HG03039 (cell line): Measurements from ENCODE around the gene BATF.

Experiments used
- ATAC-seq: cut with Tn5 transposase; IDR thresholded peaks from one replicate; pipeline ENCODE4 v1.9.1; 2021; ENCODE audit warnings: mild to moderate bottlenecking, moderate library complexity; ENCODE audit not compliant: unreplicated experiment

The BATF gene

DNA sequence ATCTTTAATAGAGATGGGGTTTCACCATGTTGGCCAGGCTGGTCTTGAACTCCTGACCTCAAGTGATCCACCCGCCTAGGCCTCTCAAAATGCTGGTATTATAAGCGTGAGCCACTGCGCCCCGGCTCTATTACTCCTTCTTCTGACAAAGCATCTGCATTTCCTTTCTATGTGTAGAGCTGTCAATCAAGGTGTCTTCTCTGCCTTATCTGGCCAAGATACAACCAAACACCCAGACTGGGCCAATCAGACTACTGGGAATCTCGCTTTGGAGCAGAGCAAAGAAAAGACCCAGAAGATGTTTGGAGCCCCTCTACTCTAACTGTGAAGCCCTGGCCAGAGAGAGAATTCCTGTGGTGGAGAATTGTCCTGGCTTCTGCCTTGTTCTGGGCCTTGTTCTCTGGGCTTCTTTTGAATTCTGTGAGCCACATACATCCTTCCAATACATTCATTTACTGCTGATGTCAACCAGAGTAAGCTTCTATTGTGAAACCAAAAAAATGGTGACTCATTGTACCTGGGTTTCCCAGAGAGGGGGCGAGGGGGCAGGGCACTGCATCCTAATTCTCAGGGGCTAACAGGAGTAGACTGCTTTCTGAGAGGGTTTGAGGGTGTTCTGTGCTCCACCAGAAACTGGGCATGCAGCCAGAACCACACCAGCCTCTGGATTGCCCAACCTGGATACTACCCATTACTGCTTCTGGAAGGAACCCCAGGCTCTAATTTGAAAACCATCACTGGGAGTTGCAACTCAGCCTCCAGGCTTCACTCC lies 37.4 kb downstream of the BATF start:
- no peak for ATAC-seq

- ATAC-seq: peak; percentile 43
Observed at GRCh38 chr14:75561013-75561432, 38.8 kb downstream of the BATF start.

DNA sequence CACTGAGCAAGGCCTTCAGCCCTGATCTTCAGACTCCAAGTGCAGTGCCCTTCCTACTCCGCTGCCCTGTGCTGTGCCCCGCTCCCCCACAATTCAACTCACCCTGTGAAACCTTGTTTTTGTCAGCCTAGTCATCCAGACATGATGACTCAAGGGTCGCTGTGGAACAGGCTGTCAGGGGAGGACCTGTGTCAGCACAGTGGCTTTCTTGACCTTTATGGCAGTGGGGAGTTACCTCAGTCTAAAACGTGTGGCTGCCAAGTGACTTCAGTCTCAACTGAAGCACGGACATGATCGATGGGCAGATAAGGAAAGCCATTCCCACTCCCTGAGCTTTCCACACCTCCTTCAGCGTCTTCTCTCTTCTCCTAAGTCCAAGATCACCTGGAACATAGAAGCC lies 39.8 kb downstream of the BATF start:
- ATAC-seq: no peak

- ATAC-seq: no peak
Observed at GRCh38 chr14:75562489-75562888, 40.2 kb downstream of the BATF start.

DNA sequence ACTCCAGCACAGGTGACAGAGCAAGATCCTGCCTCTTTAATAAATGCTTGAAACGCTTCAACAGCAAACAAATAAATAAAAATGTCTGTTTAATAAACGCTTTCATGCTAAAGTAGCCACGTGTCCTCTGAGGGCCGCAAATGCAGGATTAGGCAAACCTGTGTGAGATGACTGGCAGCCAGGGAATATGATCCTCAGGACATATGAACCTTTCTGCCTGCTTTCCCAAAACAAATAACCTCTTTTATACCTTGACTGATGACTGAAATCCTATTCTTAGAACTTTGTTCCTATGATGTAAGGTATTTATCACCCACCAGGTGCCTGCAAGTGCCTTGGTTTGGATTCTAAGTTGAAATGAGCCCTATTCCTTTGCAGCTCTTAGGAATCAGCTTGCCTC lies 41.7 kb downstream of the BATF start:
- ATAC-seq: no peak

DNA sequence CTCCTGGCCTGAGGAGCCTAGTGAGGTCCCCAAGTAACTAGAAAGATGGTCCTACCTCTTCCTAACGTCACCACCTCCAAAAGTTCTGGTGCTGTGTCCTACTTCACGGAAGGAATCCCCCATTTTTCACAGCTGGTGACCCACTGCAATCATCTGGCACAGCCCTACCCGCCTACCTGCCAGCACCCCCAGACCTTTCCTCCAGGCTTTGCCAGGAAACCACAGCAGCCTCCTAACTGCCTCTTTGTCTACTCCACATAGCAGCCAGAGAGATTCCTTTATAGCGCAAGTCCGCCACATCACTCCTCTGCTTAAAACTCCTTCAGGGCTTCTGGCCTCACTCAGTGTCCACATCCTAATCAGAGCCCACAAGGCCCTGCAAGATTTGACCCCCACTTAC lies 42.8 kb downstream of the BATF start:
- ATAC-seq: no peak

DNA sequence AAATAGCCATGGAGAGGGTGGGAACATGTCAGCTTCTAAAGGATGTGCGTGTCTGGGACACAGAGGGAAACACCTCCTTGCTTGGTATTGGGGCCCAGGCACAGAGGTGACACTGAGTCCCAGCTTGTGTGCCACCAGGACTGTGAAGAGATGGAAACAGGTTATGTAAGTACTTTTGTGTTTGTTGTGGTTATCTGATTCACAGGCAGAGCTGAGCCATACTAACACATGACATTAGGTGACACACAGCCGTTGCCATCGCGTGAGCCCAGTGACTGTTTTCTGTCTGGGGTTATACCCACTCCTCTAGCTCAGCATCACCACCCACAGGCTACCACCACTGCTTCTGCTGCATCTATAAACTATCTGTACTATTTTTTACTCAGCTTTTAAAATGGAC lies 44.1 kb downstream of the BATF start:
- no peak for ATAC-seq

- no peak for ATAC-seq
Observed at GRCh38 chr14:75566752-75567151, 44.5 kb downstream of the BATF start.

DNA sequence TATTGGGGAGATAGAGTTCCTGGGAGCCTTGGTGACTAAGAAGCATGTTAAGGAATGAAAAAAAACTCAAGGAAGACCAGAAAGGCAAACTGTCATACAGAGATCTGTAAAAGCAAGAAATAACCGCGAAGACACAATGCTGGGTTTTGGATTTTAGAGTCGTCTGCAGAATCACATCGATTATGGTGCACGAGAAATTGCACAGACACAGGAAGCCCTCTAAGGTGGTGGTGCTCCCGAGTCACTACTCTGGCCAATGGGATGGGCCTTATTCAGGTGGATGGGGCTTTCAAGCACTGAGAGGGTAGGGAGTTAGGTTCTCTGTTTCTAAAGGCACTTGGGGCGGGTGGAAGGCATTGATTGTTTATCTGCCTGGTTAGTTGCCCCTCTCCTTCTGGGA lies 45.9 kb downstream of the BATF start:
- ATAC-seq: no peak

GRCh38 chr14:75568791-75569190 lies 46.5 kb downstream of the BATF start:
- no peak for ATAC-seq

DNA sequence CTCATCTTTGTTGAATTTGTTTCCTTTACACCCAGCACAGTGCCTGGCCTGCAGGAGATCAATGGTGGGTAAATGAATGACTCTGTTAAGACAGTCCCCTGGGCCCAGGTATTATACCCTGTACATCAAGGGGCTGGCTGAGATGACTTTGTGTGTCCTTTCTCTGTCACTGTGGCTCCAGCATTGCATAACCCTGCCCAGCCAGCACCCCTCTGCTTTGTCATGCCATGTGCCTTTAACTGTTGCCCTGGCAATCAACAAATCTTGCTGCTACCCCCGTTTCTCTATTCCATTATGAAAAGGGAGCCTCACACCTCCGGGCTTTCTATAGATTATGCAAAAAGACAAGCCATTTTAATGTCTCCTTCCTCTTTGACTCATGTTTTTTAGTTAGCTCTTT lies 48.5 kb downstream of the BATF start:
- ATAC-seq: no peak

DNA sequence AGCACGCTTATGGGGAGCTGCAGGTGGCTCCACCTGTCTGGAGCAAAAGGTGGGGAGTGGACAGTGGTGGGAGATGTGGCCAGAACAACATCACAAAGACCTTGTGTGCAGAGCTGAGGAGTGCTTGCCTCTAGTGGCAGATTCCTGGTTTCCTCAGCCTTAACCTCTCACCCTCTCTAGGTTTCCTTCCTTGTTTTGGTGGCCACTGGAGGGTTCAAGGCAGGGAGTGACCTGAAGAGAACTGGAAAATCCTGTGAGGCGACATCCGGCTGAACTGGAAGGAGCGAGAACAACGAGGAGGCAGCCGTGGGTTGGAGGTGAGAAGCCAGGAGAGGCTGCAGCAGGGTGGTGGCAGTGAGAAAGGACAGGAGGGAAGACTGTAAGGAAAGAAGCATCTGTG lies 49.8 kb downstream of the BATF start:
- no peak for ATAC-seq

GRCh38 chr14:75577090-75577489 lies 54.8 kb downstream of the BATF start:
- ATAC-seq: no peak

DNA sequence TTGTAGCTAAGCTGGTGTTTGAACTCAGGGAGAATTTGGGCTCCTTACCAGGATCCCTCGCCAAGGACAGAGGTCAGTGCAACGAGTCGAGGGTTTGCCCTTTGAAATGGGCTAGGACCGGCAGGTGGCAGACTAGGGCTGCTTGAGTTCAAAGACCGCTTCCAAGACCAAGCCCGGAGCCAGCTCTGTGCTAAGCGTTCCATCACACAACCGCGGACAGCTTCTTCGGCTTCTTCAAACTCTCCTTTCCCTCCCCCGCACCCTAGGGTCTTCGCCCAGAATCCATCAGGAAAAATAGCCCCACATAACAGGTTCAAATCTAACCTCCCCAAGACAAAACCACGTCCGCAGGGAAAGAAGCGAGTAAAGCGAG lies 55.4 kb downstream of the BATF start:
- ATAC-seq: peak; percentile 55

- peak; percentile 44 for ATAC-seq
Observed at GRCh38 chr14:75578102-75578785, 56.0 kb downstream of the BATF start, which contains the start of gene FLVCR2. TSS of gene FLVCR2 (plus strand) at chr14:75578620. CDS start at chr14:75578973, 353 bp downstream.

DNA sequence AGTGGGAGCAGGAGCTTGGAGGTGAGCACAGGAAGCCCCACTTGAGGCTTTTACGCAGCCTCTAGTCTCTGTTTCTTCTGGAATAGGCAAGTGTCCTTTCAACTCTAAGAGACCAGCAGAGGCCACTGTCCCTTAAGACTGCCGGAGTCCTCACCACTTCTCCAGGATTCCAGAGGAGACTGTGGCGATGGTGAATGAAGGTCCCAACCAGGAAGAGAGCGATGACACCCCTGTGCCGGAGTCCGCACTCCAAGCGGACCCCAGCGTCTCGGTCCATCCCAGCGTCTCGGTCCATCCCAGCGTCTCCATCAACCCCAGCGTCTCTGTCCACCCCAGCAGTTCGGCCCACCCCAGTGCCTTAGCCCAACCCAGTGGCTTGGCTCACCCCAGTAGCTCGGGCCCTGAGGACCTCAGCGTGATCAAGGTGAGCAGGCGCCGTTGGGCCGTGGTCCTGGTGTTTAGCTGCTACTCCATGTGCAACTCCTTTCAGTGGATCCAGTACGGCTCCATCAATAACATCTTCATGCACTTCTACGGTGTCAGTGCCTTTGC lies 56.6 kb downstream of the BATF start:
- no peak for ATAC-seq

DNA sequence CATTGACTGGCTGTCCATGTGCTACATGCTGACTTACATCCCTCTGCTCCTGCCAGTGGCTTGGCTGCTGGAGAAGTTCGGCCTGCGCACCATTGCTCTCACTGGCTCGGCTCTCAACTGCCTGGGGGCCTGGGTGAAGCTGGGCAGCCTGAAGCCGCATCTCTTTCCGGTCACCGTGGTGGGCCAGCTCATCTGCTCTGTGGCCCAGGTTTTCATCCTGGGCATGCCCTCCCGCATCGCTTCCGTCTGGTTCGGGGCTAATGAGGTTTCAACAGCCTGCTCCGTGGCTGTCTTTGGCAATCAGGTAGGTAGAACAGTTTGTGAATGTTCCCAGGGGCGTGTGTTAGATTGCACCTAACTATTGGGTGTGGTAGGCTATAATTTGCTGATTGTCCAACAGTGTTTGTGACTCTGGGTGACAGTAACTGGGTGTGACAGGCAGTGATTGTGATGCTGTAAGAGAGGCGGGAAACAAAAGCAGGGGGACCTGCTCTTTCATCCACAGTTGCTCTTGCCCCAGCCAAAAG lies 57.1 kb downstream of the BATF start:
- no peak for ATAC-seq

DNA sequence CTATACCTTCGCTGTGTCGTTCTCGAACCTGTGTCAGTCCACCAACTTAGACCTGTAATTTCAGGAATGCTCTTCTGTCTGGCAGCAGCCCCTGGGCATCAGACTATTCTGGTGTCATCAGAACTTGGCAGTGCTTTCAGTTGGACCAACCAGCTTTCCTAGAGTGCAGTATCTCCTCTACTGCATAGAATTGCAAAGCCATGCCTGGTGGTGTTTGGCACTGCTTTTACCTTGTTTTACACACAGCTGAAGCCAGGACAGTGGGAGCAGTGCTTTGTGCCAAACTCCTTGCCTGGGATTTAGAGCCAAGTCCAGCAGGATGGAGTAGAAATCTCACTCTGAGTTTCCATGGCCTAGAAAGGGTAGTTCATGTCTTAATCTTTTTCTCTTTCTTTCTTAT lies 57.6 kb downstream of the BATF start:
- ATAC-seq: no peak

GRCh38 chr14:75587388-75587787 lies 65.1 kb downstream of the BATF start:
- no peak for ATAC-seq

DNA sequence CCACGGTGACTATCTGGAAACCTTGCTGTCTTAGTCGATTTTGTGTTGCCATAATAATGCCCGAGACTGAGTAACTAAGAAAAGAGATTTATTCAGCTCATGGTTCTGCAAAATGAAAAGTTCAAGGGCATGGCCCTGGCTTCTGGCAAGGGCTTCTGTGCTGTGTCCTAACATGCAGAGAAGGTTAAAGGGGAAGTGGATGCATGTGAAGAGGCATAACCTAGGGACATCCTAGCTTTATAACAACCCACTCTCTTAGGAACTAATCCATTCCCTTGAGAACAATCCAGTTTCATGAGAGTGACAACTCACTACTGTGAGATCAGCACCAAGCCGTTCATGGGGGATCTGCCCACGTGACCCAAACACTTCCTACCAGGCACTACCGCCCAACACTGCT lies 67.7 kb downstream of the BATF start:
- no peak for ATAC-seq

DNA sequence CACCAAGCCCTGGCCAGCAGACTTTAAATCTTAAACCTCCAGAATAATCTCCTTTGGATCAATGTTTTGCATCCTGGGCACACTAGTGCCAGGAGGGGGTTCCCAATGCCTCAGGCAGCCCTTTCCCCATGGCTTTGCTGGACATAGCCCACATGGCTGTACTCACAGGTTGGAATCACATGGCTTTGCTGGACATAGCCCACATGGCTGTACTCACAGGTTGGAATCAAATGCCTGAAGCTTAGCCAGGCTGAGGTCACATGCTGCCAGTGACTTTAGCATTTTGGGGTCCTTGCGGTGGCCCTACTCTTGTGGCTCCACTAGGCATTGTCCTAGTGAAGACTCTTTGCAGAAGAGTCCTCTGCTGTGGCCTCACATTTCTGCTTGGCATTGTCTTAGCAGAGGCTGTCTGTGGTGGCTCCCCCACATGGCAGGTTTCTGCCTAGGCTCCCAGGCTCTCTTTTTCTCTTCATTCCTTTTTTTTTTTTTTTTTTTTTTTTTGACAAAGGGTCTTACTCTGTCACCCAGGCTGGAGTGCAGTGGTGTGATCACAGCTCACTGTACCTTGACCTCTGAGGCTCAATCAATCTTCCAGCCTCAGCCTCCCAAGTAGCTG lies 69.2 kb downstream of the BATF start:
- ATAC-seq: no peak
